HG02759 (cell line): ENCODE data around the gene YARS1.

ENCODE experiments used
- ATAC-seq: cut with Tn5 transposase; IDR thresholded peaks from one replicate; pipeline ENCODE4 v1.9.1; 2021; ENCODE audit warnings: mild to moderate bottlenecking, moderate library complexity; ENCODE audit not compliant: unreplicated experiment

Gene YARS1

DNA sequence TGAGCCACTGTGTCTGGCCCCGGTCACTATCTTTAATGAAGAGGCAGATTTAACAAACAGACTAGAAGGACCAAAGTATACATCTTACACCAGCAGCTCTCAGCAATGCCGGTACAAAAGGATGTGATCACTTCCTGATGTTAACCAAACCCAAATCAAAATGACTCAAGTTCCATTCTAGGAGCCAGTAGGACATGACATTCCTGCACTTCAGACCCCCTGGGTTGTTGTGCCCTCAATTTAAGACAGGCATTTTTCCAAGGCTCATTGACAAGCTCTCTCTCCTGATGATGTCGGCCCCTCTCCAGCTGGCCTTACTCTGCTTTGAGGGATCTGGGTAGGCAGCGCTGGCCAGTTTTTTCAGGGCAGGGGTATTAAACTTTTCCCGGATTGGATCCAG, 35.1 kb downstream of the YARS1 start:
- ATAC-seq, result no peak

- no peak for ATAC-seq
Measured at GRCh38 chr1:32780628-32781234, 36.4 kb downstream of the YARS1 start.

DNA sequence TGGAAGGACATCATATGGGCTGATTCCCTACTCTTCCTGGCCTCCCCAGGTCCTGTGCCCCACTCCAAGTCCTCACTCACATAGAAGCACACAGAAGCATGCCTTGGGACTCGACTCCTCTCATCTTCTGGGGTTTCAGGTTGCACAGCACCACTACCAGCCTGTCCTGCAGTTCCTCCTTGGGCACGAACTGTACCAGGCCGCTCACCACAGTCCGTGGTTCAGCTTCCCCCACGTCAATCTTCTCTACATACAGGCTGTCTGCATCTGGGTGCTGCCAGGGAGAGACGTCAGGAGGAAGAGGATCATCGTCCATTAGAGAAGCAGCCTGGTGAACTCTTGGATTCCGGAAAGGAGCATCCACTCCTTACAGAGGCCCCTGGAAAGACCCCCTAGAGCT, 37.2 kb downstream of the YARS1 start:
- no peak for ATAC-seq

GRCh38 chr1:32779242-32779641, 37.9 kb downstream of the YARS1 start:
- ATAC-seq, result no peak

GRCh38 chr1:32775640-32776337, 41.4 kb downstream of the YARS1 start:
- ATAC-seq, result no peak

- no peak for ATAC-seq
Measured at GRCh38 chr1:32774950-32775634, 42.1 kb downstream of the YARS1 start.

- ATAC-seq, result no peak
Measured at GRCh38 chr1:32774464-32774808, 42.7 kb downstream of the YARS1 start.

GRCh38 chr1:32773764-32774463, 43.2 kb downstream of the YARS1 start:
- no peak for ATAC-seq

- ATAC-seq, result peak; percentile 54
Measured at GRCh38 chr1:32773018-32773763, 44.0 kb downstream of the YARS1 start.

- no peak for ATAC-seq
Measured at GRCh38 chr1:32772281-32773017, 44.7 kb downstream of the YARS1 start.

GRCh38 chr1:32771561-32772280, 45.4 kb downstream of the YARS1 start:
- ATAC-seq, result no peak

DNA sequence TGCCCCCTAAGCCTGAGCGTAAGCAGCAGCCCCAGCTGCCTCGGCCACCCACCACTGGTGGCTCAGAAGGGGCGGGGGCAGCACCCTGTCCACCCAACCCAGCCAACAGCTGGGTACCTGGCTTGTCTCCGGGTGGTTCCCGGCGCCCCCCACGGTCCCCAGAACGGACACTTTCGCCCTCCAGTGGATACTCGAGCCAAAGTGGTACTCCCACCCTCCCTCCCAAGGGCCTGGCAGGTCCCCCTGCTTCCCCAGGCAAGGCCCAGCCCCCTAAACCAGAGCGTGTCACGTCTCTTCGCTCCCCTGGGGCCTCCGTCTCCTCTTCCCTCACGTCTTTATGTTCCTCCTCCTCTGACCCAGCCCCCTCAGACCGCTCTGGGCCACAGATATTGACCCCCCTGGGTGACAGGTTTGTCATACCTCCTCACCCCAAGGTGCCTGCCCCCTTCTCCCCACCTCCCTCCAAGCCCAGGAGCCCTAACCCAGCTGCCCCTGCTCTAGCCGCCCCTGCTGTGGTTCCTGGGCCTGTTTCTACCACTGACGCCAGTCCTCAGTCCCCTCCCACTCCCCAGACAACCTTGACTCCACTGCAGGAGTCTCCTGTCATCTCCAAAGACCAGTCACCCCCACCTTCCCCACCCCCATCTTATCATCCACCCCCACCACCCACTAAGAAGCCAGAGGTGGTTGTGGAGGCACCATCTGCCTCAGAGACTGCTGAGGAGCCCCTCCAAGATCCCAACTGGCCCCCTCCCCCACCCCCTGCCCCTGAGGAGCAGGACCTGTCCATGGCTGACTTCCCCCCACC, 46.2 kb downstream of the YARS1 start:
- ATAC-seq, result no peak

GRCh38 chr1:32770221-32770731, 46.9 kb downstream of the YARS1 start:
- ATAC-seq, result no peak

DNA sequence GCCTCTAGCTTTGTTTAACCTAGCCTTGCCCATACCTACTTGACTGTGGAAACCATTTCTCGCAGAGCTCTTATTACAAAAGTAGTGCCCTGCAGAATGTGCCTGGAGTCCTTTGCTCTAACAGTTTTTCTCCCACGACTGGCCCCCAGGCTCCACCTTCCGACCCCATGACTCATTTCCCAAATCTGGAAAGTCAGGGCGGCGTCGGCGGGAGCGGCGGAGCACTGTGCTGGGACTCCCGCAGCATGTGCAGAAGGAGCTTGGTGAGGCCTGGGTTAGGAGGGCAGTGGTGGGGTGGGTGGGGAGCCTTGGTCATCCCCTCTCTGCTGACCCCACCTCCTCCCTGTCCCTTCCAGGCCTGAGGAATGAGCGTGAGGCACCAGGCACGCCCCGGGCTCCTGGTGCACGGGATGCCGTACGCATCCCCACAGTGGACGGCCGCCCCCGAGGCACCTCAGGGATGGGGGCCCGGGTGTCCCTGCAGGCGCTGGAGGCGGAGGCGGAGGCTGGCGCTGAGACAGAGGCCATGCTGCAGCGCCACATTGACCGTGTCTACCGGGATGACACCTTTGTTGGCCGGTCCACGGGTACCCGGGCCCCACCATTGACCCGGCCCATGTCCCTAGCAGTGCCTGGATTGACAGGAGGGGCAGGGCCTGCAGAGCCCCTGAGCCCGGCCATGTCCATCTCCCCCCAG, 47.5 kb downstream of the YARS1 start:
- ATAC-seq, result no peak

GRCh38 chr1:32768110-32768850, 48.9 kb downstream of the YARS1 start:
- ATAC-seq, result no peak

DNA sequence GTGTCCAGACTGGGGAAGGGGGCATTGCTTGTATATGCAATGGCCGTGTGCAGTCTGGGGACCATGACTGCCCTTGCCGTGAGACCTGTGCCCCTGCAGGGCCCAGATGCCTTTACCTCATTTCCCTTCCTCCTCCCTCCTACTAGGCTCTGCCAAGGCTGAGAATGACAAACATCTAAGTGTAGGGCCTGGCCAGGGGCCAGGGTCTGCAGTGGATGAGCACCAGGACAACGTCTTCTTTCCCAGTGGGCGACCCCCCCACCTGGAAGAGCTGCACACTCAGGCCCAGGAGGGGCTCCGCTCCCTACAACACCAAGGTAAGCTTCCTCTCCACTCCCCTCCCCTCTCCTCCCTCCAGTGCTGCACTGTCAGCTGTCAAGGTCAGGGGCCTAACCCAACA, 49.5 kb downstream of the YARS1 start:
- ATAC-seq, result no peak

DNA sequence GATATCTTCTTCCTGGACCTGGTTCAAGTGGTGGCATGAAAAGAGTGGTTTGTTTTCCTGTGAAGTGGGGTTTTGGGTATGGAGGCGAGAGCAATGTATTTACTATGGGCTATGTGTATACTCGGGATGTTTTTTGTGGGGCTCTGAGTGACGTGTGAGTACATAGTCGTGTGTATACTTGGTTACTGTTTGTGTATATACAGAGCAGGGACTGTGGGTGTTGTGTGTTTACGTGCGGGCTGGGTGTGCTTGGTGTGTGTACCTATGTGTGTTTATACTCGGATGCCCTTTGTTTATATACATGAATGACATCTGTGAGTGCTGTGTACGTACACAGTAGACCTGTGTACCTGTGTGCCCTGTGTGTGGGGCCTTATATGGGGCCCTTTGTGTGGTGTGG, 50.0 kb downstream of the YARS1 start:
- no peak for ATAC-seq
